GM13977 (cell line): ENCODE results near the gene ASTE1.
"Not testable (repeated sequence)": the region's sequence is repeated elsewhere in the genome, so short reads cannot be mapped to it uniquely, and the experiment has no call there.

Experiments used
- DNase-seq: peaks from one replicate; pipeline ENCODE4 v3.0.0; 2012; ENCODE audit warnings: low spot score
- CTCF ChIP-seq: IDR thresholded peaks from 2 replicates; pipeline ENCODE4 v1.5.1; 2012; ENCODE audit warnings: mild to moderate bottlenecking, control low read depth; ENCODE audit not compliant: insufficient read depth; ENCODE audit errors: extremely low read depth, missing control alignments
- in situ Hi-C: fragments of 300-500 bp; cut with MboI; formaldehyde crosslinking; loops from one replicate; pipeline ENCODE4 v1.12.0; 2022; ENCODE audit warnings: low sequenced_read_pairs, low pct_unique_long_range_greater_than_20kb, mixed read lengths, inconsistent platforms; ENCODE audit not compliant: unreplicated experiment

ASTE1 gene

GRCh38 chr3:131050001-131050400 lies 23.4 kb upstream of the ASTE1 start:
- in situ Hi-C loops: no loop called here
- no peak for TF ChIP-seq CTCF
- DNase-seq: no peak

GRCh38 chr3:131048030-131048429 lies 21.4 kb upstream of the ASTE1 start:
- TF ChIP-seq CTCF: no peak
- no peak for DNase-seq
- in situ Hi-C loops: loop anchor here (25.0 kb wide), 3 partner anchors 489 to 1139 kb away; no protein-coding TSS in a partner anchor

DNA sequence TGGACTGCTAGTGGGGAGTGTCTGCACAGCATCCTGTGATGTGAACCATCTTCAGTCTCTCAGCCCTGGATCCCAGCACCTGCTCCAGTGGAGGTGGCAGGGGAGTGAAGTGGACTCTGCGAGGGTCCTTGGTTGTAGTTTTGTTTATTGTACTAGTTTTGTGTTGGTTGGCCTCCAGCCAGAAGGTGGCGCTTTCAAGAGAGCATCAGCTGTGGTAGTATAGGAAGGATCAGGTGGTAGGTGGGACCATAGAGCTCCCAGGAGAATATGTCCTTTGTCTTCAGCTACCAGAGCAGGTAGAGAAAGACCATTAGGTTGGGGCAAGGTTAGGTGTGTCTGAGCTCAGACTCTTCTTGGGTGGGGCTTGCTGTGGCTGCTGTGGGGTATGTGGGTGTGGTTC lies 21.0 kb upstream of the ASTE1 start:
- TF ChIP-seq CTCF: peak; percentile 35
- DNase-seq: no peak
- in situ Hi-C loops: loop anchor here (25.0 kb wide), 3 partner anchors 490 to 1140 kb away; no protein-coding TSS in a partner anchor

- DNase-seq: not testable (repeated sequence)
- in situ Hi-C loops: loop anchor here (25.0 kb wide), 3 partner anchors 495 to 1145 kb away; no protein-coding TSS in a partner anchor
Observed at GRCh38 chr3:131042271-131042985, 15.8 kb upstream of the ASTE1 start.

GRCh38 chr3:131038326-131038725 lies 11.7 kb upstream of the ASTE1 start:
- TF ChIP-seq CTCF: no peak

GRCh38 chr3:131036986-131037385 lies 10.4 kb upstream of the ASTE1 start:
- DNase-seq: no peak
- in situ Hi-C loops: loop anchor here (25.0 kb wide), 3 partner anchors 500 to 1150 kb away; no protein-coding TSS in a partner anchor
- TF ChIP-seq CTCF: no peak

More at GRCh38 chr3:131038326-131038725, 11.7 kb upstream of the ASTE1 start:
- DNase-seq: no peak
- in situ Hi-C loops: loop anchor here (25.0 kb wide), 3 partner anchors 499 to 1149 kb away; no protein-coding TSS in a partner anchor

DNA sequence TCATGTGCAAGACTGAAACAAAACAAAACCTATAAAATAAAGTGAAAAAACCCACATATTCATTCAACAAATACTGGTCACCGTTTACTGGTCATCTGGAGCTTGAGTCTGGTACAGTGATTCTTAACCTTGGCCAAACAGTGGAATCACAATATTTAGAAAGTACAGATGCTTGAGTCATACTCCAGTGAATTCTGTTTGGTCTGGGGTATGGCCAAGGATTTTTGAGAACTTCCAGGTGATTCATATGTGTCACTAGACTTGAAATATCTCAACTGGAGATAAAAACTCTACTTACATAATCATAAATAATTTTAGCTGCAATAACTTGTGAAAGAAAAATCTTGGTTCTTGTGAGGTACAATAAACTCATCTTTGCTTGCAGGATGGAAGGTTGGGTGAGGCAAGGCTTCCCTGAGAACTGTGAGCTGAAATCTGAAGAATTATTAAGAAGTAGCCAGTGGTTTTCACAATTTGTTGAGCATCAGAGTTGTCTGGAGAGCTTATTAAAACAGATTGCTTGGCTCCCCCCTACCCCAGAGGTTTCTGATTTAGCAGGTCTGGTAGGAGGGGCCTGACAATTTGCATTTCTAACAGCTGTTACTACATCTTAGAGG lies 9.7 kb upstream of the ASTE1 start:
- TF ChIP-seq CTCF: no peak
- in situ Hi-C loops: loop anchor here (25.0 kb wide), 3 partner anchors 501 to 1151 kb away; no protein-coding TSS in a partner anchor
- DNase-seq: no peak
